Stimulated activated CD4-positive, alpha-beta T cell treated with anti-CD3 and anti-CD28 coated beads, Interleukin-1b, Interleukin-23, amount 100 ng/mL, for 1 hour (primary cell): ENCODE results near the gene PLSCR2.
"Not testable (repeated sequence)": the region's sequence is repeated elsewhere in the genome, so short reads cannot be mapped to it uniquely, and the experiment has no call there.

ENCODE experiments used
- DNase-seq, 2 donors: peaks; one replicate each; pipeline ENCODE4 v3.0.0-alpha.2; 2020; ENCODE audit warnings: low read depth in 2 of 2

The PLSCR2 gene

GRCh38 chr3:146485297-146485696 is 15.9 kb upstream of the PLSCR2 start:
- no peak for DNase-seq

GRCh38 chr3:146476094-146476740 is 6.9 kb upstream of the PLSCR2 start:
- no peak for DNase-seq

- not testable (repeated sequence) for DNase-seq
Measured at GRCh38 chr3:146474976-146475375, 5.6 kb upstream of the PLSCR2 start.

GRCh38 chr3:146473726-146474125 is 4.4 kb upstream of the PLSCR2 start:
- no peak for DNase-seq

DNA sequence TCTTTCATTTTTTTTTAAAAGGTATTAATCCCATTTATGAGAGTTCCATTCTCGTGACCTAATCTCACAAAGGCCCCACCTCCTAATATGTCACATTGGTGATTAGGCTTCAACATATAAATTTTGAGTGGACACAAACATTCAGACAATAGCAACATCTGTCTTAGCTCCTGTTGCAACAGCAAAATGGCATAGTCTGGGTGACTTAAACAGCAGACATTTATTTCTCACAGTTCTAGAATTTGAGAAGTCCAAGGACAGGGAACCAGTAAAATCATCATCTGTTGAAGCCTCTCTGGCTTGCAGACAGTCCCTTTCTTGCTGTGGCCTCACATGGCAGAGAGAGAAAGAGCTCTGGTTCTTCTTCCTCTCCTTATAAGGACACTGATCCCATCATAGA is 3.2 kb upstream of the PLSCR2 start:
- no peak for DNase-seq

GRCh38 chr3:146471012-146471411 is 1.7 kb upstream of the PLSCR2 start:
- no peak for DNase-seq

DNA sequence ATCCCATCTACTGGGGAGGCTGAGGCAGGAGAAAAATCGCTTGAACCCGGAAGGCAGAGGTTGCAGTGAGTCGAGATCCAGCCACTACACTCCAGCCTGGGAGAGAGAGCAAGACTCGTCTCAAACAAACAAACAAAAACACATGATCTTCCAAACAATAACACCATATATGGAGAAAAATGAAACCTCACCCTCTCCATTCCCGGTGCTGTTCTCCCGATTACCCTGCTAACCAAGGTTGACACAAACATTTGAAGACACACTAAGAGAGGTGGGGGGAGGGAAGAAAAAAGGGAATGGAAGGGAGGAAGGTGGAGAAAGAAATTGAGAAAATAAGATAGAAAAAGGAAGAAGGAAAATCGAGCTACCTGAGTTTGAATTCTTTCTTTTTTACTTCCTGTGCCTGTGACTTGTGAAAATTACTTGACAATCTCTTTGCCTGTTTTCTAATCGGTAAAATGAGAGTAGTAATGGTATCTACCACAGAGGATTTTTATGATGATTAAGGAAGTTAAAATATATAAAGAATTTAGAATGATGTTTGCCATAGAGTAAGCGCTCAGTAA is 1.1 kb upstream of the PLSCR2 start:
- DNase-seq = no peak

DNA sequence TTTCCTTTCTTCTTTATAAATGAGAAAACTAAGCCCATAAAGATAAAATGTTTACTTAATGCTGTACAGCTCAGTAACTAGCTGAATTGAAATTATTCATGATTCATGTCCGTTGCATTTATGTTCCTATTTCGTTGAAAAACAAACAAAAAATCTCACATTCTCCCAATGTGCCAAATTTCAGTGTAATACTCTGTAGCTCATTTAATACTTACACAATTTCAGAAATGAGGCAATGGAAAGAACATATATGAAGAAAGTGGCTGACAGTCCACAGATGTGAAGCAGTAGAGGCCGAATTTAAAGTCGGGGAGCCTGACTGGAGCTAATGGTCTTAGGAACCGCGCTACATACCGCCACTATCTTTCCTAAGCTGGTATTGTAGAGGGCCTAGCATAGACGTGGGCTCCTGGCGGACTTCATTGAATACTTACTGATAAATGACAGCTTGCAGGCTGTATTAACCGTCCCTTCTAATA is 651 bp downstream of the PLSCR2 start:
- DNase-seq = no peak

- DNase-seq = no peak
Measured at GRCh38 chr3:146468234-146468633, 1.1 kb downstream of the PLSCR2 start.

DNA sequence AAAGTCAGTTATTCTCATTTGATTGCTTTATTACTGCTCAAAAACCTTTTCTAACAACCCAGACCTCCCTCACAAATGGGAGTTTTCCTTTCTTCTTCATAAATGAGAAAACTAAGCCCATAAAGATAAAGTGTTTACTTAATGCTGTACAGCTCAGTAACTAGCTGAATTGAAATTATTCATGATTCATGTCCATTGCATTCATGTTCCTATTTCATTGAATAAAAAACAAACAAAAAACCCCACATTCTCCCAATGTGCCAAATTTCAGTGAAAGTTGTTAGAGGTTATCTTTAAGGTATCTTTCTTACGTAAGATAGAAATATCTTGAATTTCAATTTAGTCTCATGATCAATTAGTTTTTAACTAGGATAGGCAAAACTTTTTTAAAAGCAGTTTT is 2.8 kb downstream of the PLSCR2 start:
- DNase-seq = no peak

DNA sequence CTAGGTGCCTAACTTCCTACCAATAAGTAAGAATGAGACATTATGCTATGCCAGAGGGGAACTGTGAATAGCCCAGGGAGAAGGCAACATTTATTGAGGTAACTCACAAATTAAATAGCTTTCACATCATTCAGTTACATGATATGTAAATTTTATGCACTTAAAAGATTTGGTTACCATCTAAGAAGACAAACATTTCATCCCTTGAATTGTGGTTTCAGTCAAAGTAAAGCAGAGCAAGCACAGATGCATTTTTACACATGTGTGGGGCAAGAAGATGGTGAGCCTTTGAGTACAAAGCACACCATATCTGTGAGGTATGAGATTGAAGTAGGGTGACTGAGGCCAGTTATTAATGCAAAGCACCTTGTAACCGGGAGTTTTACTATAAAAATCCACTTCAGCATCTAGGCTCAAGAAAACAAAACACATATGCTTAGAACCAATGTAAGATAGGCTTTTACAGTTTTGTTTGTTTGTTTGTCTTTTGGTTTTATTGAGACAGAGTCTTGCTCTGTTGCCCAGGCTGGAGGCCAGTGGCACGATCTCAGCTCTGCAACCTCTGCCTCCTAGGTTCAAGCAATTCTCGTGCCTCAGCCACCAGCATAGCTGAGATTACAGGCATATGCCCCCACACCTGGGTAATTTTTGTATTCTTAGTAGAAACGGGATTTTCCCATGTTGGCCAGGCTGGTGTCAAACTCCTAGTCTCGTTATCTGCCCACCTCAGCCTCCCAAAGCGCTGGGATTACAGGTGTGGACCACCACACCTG is 3.5 kb downstream of the PLSCR2 start:
- DNase-seq = no peak

DNA sequence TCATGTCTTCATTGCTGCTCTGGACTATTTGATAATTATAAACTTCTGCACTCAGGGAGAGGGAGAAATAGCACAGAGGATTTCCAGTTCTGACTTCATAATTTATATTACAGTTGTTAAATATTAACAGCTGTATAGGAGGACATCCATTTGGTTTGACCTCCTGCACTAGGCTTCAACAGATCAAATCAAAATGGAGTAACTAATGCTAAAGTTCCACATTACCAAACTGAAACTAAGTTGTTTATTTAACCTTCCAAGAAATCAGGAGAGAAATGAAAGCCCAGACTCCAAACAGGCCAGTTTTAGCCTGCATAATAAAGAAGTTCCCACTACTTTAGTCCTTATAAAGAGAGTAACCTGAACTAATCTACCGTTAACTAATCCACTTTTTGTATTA is 4.6 kb downstream of the PLSCR2 start:
- DNase-seq = no peak

DNA sequence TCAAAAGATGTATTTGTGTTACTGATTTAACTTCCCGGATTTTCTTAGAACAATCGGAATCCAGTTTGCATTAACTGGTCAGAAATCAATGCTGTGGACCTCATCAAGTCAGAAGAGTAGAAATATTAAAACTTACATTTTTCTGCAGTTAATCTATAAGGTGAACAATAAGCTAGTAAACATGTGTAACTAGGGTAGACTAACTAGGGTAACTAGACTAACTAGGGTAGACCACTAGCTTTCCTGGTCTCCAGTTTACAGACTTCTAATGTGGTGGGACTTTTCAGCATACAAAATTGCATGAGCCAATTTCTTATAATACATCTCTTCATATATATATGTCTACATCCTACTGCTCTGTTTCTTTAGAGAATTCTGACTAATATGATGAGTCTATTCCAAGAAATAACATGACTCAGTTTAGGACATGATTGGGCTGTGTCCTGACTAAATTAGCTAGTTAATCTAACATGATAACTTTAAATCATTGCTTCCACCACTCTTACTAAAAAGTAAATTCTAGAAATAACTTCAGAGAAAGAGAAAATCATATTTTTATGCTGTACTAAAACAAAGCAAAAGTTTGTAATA is 5.3 kb downstream of the PLSCR2 start:
- no peak for DNase-seq

DNA sequence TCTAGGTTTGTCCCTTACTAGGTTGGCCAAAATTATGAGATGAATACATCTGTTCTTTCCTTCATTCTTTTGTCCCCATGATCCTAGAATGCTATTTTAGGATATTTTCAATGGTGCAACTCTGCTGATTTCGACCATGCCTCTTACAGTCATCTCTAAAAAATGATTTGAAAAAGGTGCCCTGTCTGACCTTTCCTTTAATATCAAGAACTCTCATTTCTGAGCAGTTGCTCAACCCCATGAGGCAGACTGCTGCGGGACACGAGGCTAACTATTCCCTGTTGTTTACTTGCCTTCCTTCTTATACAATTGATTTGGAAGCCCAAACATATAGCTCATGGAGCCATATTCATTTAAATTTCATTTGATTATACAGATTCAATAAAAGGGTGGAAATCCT is 14.6 kb downstream of the PLSCR2 start:
- no peak for DNase-seq

DNA sequence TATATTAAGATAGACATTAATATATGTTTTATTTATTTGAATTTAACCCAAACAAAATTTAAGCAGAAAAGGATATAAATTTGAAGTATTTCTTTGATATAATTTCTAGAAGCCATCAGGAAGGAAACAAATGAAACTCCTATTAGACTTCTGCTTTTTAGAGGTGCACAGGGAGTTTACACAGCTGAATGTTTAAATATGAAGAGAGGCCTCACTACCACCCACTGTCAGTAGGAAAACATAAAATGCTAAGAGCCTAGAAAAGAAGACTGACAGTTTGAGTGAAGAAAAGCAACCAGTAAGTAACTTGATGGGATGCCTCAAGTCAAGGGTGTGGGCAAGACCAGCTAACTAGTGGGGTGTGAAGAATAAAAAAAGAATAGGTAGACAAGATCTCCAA is 19.7 kb downstream of the PLSCR2 start:
- DNase-seq = no peak

DNA sequence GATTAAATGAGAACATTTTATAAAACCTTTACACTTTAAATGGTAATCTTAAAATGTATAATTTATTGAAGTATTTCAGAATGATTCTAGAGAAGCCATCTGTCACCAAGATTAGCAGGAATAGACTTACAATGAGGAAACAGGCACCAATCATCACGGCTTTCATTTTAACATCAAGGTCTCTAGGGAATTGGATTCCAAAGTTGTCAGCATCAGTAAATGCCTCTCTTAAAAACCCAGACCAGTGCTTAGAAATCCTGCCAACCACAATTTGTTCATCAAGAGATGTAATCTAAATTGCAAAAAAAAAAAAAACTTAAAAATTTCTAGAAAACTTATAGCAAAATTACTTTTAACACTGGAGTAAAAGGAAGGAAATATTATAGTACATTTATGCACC is 20.3 kb downstream of the PLSCR2 start:
- no peak for DNase-seq

GRCh38 chr3:146446026-146446425 is 23.3 kb downstream of the PLSCR2 start:
- no peak for DNase-seq

GRCh38 chr3:146440310-146440709 is 29.1 kb downstream of the PLSCR2 start:
- DNase-seq = not testable (repeated sequence)

- no peak for DNase-seq
Measured at GRCh38 chr3:146432066-146432465, 37.3 kb downstream of the PLSCR2 start.

GRCh38 chr3:146431240-146431639 is 38.1 kb downstream of the PLSCR2 start:
- DNase-seq = no peak

DNA sequence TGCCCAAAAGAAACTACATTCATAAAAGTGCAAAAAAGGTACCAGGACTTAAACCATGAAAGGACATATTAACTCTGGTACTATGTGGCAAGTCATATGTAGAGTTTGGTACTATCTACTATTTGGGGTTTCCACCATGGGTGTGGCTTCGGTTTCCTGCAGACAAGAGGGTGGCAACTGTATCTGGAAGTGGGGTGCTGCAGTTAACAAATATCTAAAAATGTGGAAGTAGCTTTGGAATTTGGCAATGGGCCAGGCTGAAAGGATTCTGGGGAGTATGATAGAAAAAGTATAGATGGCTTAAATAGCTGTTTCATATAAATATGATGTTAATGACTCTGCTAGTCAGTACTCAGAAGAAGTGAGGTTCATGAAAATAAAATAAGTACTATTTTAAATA is 44.0 kb downstream of the PLSCR2 start:
- DNase-seq = no peak
